GM21390 (cell line): ENCODE results near the gene NOP14.
"Not testable (repeated sequence)": the region's sequence is repeated elsewhere in the genome, so short reads cannot be mapped to it uniquely, and the experiment has no call there.

Source experiments
- ATAC-seq: cut with Tn5 transposase; IDR thresholded peaks from one replicate; pipeline ENCODE4 v1.9.1; 2021; ENCODE audit not compliant: unreplicated experiment

NOP14 gene

DNA sequence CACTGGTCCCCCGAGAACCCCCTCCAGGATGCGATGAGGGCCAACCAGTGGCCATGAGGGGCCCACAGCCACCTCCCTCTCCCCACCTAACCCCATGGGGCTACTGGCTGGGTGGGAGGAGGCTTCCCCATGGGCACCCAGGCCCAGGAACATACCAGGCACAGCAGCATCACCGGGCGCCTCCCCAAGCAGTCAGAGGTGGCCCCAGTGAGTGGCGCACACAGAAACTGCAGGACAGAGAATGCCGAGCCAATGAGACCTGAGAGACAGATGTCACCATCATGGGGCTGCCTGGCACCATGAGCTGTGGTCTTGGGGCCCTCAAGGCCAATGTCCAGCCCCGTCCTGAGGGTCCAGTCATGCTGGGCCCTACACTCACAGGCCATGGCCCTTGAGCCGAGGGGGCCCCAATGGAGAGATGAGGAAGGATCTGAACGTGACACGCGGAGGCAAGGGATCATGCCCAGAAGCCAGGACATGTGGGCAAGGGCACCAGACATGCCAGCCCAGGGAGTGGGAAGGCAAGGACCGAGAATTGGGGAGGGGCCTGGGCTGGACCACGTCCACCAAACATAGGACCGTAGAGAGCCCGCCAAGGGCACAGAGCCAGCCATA is 30.1 kb downstream of the NOP14 start:
- no peak for ATAC-seq

DNA sequence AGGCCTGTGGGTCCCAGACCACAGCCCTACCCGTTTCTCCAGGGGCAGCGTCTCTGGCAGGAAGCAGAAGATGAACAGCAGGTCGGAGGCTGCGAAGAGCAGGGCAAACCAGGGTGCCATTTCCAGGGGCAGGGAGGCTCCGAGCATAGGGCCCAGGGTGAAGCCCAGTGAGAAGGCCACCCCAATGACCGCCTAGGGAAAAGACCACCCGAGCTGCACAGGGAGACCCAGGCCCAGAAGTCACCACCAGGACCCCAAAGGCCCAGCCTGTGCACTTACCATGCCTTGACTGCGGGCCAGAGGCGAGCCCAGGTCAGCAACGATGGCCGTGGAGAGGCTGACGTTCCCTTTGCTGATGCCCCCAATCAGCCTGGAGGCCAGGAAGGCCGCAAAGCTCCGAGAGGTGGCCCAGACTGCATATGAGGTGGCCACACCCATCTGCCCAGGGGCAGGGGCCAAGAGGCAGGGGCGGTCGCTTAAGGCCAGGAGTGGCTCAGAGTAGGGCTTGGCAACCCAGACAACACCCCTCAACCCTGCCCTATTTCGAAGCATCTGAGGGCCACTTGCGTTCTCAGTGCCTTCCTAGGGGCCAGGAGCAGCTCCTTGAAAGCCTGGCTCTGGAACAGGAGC is 30.8 kb downstream of the NOP14 start:
- no peak for ATAC-seq

DNA sequence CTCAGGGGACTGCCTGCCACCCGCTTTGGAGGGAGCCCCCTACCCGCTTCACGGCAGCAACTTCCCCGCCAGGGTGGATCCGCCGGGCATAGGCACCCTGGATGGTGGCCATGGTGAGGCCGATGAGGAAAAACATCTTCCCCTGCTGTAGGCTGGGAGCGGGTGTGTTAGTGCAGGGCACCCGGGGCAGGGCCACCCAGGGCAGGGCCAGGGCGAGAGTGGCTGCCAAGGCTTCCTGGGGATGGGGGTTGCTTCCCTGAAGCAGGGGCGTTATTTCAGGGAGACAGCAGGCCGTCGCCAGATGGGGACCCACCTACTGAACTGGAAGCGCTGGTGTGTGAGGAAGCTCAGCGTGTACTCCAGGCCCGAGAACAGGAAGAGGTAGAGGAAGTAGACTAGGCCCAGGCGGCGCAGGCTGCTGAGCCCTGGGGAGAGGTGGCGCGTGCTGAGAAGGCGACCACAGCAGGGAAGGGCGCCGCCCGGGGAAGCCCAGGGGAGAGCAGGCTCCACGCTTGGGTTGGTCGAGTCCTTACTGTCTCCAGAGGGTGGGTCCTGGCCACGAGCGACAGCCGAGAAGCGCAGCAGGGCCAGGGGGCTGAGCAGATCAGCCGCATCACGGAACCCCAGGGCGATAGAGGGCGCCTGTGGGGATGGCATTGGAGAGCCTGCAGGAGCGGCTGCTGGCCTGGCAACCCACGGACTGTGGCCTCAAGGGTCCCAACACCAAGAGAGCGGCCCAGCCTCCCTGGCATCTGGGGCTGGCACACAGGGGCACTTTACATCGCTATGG is 31.5 kb downstream of the NOP14 start:
- peak; percentile 42 for ATAC-seq

DNA sequence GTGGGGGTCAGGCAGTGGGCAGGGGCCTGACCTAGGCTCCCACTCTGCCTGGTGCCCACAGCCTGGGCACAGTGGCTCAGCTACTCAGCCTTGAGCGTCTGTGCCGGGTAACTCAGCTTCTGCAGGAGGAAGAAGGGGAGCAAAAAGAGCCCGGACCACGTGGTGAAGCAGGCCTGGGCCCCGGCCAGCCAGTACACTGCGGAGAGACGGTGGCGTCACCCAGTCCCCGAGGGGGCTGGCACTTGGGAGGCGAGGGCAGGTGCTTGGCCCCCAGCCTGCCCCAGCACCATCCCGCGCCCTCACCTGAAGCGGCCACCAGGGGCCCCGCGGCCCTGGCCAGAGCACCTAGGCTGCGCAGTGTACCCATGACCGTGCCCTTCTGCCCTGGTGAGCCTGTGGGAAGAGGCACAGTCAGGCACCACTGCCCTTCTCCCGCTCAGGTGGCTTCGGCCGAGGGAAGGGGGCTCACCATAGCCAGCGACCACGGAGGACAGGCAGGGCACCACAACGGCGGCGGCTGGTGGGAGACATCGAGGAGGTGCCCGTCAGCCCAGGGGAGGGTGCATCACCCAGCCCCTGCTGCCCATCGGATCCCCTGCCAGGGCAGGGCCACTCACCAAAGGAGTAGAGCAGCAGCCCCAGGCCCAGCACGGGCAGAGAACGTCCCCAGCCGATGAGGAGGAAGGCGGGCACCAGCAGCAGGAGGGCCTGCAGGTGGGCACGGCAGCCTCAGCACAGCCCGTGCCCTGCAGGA is 32.3 kb downstream of the NOP14 start:
- no peak for ATAC-seq

DNA sequence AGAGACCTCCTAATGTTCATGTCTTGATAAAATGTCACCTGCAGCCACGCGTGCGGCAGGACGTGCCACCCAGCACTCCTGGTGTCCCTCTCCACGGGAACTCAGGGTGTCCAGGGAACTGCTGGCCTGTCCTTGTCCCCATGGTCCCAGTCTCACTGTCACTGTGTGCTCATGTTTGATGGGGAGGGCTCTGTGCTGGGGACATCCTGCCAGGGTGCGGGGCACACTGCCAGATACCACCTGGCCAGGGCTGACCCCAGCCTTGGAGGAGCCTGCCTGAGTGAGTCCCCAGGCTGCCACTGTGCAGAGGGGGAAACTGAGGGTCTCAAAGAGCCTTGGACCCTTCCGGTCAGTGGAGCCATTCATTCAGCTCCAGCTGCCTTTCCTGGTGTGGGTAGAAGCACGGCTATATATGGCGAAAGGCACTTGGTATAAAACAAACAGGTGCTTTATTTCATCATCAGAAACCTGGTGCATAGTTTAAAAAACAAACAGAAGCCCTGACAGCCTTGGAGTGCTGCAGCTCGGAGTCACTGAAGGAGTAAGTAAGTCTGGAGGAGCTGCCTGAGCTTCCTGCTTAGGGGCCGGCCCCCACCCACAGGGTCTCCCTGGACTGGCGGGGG is 33.0 kb downstream of the NOP14 start:
- ATAC-seq = no peak

DNA sequence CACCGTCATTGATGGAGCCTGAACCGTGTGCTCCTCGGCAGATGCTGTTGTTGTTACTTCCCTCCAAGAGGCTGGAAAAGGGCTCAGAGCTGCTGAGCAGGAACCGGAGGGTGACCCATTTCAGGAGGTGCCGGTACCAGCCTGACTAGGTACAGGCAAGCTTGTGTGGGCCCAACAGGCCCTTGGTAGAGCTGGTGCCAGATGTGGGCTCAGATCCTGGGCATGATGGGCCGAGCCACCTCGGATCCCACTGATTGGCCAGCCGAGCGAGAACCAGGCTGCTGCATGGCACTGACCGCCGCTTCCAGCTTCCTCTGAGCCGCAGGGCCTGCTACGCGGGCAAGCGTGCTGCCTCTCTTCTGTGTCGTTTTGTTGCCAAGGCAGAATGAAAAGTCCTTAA is 33.7 kb downstream of the NOP14 start:
- no peak for ATAC-seq

DNA sequence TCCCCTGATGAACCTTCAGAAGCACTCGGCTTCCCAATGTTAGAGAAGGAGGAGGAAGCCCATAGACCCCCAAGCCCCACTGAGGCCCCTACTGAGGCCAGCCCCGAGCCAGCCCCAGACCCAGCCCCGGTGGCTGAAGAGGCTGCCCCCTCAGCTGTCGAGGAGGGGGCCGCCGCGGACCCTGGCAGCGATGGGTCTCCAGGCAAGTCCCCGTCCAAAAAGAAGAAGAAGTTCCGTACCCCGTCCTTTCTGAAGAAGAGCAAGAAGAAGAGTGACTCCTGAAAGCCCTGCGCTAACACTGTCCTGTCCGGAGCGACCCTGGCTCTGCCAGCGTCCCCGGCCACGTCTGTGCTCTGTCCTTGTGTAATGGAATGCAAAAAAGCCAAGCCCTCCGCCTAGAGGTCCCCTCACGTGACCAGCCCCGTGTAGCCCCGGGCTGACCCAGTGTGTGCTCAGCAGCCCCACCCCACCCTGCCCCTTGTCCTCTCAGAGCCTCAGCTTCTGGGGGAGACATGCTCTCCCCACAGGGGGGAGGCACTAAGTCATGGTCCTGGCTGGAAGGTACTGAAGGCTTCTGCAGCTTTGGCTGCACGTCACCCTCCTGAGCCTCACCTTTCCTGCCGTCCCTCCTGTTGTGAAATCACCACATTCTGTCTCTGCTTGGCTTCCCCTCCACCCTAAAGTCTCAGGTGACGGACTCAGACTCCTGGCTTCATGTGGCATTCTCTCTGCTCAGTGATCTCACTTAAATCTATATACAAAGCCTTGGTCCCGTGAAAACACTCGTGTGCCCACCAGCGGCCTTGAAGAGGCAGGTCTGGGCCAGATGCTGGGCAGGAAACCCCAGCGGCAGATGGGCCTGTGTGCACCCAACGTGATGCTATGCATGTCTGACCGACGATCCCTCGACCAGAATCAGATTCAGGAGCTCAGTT is 34.7 kb downstream of the NOP14 start:
- no peak for ATAC-seq

DNA sequence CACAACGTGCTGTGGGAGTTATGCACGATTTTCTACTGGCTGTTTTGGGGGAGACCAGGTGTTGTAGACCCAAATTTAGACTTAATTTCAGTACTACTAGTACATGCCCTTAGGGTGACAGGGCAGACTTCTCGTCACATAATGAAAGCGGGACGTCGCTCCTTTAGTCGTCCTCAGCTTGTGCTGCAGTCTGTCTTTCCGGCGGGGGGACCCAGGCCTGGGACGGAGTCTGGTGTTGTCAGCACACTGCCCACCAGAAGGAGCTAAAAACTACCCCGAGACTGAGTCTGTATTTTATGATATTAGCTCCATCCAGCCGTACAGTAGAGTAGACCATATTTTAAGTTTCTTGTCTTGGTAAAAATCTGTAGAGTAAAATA is 35.5 kb downstream of the NOP14 start:
- no peak for ATAC-seq

DNA sequence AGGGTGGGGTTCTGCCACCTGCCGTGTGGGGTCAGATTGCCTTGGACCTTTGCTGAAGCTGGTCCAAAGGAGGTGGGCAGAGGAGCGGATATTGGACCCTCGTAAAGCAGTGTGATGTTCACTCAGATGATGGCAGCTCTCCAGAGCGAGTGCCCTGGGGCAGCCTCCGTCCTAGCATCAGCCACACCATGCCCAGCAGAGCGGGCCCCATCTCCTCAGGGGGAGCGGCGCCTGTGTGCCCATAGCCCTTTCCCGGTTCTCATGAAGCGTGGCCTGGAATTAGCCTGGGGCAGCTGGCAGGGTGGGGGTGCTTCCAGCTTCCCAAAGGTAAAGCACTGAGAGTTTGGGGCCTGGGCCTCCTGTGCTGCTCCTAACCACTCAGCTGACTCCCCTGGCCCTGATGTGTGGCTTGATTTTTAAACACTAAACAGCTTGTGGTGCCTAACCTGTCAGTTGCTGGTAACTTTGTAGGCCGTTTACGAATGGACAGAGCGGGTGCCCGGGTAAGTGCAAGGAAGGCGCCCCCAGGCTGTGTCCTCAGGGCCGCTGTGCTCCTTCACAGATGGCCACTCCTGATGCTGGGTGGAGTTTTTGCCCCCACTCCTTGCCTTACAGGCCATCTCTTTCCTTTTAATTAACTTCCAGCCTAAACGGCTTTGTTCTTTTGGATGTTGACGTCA is 36.0 kb downstream of the NOP14 start:
- no peak for ATAC-seq

DNA sequence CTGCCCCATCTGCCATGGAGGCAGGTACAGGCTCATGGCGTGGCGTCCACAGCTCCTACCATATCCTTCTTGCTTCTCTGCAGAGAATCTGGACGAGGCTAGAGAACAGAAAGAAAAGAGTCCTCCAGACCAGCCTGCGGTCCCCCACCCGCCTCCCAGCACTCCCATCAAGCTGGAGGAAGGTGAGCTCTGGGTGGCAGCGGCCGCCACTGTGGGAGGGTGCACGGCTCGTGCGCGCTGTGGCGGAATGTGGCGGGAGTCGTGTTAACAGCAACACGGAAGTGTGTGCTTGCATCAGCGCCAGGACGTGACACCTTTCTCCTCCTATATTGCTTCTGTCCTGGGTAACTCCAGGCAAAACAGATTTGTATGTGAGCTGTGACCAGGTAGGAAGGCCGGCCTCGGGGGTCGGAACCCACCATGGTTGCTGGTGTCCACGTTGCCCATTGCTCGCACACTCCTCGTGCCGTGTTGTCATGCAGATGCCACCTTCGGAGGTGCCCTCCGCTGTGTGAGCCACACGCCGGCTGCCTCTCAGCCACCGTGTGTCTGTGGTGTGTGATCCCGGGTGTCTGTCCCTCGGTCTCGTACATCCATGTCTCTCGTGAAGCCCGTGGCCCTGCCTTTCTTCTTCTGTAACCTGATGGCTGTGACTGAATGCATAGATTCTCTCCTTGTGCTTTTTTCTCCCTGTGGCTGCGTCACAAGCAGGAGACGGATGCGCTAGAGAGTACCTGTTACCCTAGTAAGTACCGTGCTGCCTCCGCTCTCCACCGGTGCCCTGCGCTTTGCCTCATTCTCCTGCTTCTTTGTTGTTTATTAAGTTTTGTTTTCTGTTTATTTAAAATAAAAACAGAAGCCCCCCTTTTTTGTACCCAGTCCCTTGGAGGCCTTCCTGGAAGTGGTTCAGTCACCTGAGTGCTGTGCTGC is 37.0 kb downstream of the NOP14 start:
- no peak for ATAC-seq

DNA sequence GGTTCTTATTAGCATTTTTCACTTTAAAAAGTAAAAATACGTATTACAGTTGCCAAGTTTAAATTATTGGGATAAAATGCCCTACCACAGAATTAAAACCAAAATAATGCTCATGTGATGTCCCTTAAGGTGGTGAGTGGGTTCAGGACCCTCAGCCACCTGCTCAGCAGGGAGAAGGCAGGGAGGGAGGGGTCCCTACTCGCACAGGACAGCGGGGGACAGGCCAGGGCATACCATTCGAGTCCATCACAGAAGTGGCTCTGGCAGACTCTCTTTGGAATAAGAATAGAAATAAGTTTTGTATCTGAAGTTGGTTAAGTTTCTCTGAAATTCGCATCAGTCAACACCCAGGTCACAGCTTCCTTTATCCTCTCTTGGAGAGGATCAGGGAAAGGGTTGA is 37.7 kb downstream of the NOP14 start:
- ATAC-seq = no peak

DNA sequence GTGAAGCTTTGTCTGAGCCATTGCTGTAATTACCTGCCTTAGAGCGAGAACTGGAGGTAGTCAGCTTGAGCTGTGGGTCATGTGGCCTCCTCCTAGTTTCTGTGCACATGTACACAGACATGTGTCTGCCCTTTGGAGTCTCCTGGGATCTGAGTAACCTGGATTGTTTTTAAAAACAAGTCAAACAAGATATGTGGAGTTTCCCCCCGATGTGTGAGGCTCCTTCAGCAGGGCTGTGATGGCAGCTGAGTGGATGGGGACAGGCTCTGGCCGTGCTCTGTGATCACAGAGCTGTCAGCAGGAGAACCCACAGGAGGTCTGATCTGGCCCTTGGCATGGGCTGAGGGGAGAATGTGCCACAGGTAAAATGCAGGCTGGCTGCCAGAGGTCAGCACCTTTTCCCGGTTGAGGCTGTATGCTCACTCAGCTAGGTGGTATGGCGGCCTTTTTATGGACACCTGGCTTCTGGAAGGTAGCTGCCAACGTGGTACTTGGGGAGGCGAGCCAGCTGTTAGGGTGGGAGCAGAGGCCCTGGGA is 38.4 kb downstream of the NOP14 start:
- no peak for ATAC-seq

DNA sequence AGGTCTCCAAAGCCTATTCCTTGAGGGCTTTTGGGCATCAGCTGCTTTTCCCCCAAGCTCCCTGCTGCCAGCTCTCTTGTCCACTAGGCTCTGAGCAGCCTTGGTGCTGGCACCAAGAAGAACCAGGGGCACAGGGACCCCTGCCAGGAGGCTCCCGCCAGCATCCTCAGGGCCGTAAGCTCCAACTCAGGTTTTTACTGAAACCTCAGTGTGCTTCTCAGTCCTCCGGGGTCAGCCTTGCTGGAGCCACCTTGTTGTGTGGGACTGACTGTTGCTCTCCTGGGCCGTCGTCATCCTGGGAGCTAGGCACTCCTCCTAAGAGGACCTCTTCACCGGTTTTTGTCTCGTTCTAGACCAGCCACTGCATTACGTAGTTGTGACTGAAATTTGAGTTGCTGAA is 38.9 kb downstream of the NOP14 start:
- no peak for ATAC-seq

DNA sequence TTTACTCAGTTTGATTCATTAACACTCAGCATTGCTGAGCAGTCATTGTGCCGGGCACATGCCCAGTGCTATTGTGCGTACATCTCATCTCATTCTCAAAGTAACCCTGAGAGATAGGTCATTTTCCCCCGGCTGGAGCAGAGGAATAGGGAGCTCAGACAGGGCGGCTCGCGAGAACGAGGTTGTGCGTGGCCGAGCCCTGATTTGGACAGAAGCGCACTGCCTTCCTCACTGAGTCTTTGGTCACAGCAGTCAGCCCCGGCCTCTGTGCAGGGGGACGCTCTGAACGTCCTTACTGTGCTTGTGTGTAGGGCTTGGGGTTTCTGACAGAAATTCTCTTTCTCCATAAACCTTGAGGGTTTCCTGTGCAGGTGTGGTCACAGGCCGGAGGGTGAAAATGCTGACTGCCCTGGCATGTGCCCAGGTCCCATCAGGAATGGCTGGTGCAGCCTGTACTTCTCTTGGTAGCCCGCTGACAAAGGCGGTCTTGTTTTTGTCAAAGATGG is 39.5 kb downstream of the NOP14 start:
- no peak for ATAC-seq

DNA sequence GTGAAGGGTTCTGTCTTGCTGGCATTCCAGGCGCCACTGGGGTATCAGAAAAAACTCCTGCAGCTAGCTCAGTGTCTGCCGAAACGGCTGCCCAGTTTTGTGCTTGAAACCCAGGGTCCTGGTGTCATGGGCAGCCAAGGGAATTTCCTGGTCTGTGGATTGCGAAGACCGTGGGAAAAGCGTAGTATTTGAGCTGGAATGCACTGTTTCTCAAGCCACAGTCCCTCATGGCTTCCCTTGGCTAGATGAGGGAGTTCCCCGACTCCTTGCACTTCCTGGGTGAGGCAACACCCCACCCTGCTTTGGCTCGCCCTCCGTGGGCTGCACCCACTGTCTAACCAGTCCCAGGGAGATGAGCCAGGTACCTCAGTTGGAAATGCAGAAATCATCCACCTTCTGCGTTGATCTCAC is 40.1 kb downstream of the NOP14 start:
- ATAC-seq = no peak

DNA sequence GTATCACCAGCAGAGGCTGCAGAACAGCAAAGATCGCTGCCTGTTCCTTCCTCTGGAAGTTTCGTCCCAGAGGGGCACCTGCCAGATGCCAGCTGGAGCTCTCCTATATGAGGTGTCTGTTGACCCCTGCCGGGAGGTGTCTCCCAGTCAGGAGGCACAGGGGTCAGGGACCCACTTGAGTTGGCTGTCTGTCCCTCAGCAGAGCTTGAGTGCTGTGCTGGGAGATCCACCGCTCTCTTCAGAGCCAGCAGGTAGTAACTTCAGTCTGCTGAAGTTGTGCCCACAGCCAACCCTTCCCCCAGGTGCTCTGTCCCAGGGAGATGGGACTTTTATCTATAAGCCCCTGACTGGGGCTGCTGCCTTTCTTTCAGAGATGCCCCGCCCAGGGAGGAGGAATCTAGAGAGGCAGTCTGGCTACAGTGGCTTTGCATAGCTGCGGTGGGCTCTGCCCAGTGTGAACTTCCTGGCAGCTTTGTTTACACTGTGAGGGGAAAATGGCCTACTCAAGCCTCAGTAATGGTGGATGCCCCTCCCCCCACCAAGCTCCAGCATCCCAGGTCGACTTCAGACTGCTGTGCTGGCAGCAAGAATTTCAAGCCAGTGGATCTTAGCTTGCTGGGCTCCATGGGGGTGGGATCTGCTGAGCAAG is 40.6 kb downstream of the NOP14 start:
- ATAC-seq = not testable (repeated sequence)

DNA sequence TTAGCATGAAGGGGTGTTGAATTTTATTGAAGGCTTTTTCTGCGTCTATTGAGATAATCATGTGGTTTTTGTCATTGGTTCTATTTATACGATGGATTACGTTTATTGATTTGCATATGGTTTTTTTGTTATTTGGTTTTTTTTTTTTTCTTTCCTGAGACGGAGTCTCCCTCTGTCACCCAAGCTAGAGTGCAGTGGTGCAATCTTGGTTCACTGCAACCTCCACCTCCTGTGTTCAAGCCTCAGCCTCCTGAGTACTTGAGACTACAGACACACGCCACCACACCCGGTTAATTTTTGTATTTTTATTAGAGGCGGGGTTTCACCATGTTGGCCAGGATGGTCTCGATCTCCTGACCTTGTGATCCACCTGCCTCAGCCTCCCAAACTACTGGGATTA is 44.5 kb downstream of the NOP14 start:
- not testable (repeated sequence) for ATAC-seq
